Amniotic stem cell (primary cell): ENCODE data around the gene FUNDC1.

Experiments
- DNase-seq: peaks from one replicate; lab custom pipeline; 2025; lab: John Stamatoyannopoulos, UW

The FUNDC1 gene

DNA sequence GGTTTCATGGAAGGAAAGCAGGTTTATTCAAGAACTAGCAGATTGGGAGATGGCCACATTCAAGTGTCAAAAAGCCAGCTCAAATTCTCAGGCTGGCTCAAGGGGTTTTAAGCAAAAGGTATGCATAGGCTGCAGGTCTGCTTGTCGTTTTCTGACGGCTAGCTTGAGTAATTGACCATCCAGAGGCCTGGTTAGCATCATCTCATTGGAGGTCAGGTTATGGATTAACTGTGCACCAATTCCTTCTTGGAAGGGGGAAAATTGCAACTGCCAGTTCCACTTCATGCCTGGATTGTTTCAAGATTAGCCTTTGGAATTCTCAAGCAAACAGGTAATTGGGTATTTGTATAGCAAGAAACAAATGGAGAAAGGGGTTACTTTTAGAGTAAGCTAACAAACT, 62.1 kb downstream of the FUNDC1 start:
- DNase-seq = no peak

GRCh38 chrX:44474410-44474809, 68.2 kb downstream of the FUNDC1 start:
- no peak for DNase-seq
